Gastroesophageal sphincter (tissue), 4 donors: ENCODE results near the gene E2F2. TPM values are rescaled to one million over a fixed set of nuclear protein-coding genes. Genes with fewer than 3 reads are reported as not detected.

Experiments used
- ATAC-seq: fragments of 150-250 bp; one replicate; pipeline ENCODE4 v1.9.1; 2016; ENCODE audit warnings: mild to moderate bottlenecking, moderate library complexity
- H3K27ac ChIP-seq, 4 donors: fragments of 200-600 bp; sonication (generic) in 3 of 4; 1 replicate in 3 of 4; 2 replicates in 1 of 4; pipeline ENCODE4 v1.5.1; 2016 to 2019
- H3K27me3 ChIP-seq: fragments of 200-600 bp; sonication (generic); one replicate; pipeline ENCODE4 v1.5.1; 2019
- H3K36me3 ChIP-seq, 2 donors: fragments of 200-600 bp; sonication (generic); one replicate each; pipeline ENCODE4 v1.5.1; 2019; ENCODE audit warnings: control low read depth in 1 of 2
- H3K4me1 ChIP-seq, 3 donors: fragments of 200-600 bp; sonication (generic); 1 replicate in 2 of 3; 2 replicates in 1 of 3; pipeline ENCODE4 v1.5.1; 2016 to 2019; ENCODE audit warnings: control low read depth in 2 of 3
- H3K4me3 ChIP-seq, 2 donors: fragments of 200-600 bp; sonication (generic); one replicate each; pipeline ENCODE4 v1.5.1; 2019; ENCODE audit warnings: mild to moderate bottlenecking in 1 of 2, moderate library complexity in 1 of 2
- H3K9me3 ChIP-seq, 3 donors: fragments of 200-600 bp; sonication (generic); one replicate each; pipeline ENCODE4 v1.5.1; 2017 to 2019; ENCODE audit warnings: control low read depth in 2 of 3
- EP300 ChIP-seq: sonication (generic); formaldehyde crosslinking; IDR thresholded peaks from one replicate; pipeline ENCODE4 v1.6.1; 2017; ENCODE audit warnings: antibody characterized with exemption, mild to moderate bottlenecking
- POLR2A ChIP-seq, 2 donors: fragments of 450-650 bp; IDR thresholded peaks; one replicate each; pipeline ENCODE4 v1.6.1; 2017; ENCODE audit warnings: antibody characterized with exemption in 2 of 2, mild to moderate bottlenecking in 2 of 2, moderate library complexity in 1 of 2
- POLR2AphosphoS5 ChIP-seq: sonication (generic); formaldehyde crosslinking; IDR thresholded peaks from one replicate; pipeline ENCODE4 v1.6.1; 2017; ENCODE audit warnings: antibody characterized with exemption
- WGBS, 2 donors: methylation state at CpG; one replicate each; pipeline ENCODE4 v1.1.5; 2018; ENCODE audit warnings: low coverage in 1 of 2; 5-methylcytosine and 5-hydroxymethylcytosine counted together
- total RNA-seq, 4 donors: library from RNA; depleted of rRNA; stranded (reverse); fragments of >200 nt; gene quantifications; one replicate each; pipeline ENCODE4 v1.1.0, GENCODE V29; 2016
- TF ChIP-seq, protein P1 (sequence below), 4 experiments: fragments of 200-600 bp in 2 of 4; fragments of 450-650 bp in 2 of 4; sonication (generic) in 1 of 4; IDR thresholded peaks; one replicate each; pipeline ENCODE4 v1.5.1; 2017 to 2019; ENCODE audit warnings: antibody characterized with exemption in 4 of 4, mild to moderate bottlenecking in 2 of 4, moderate library complexity in 2 of 4

The E2F2 gene
- total RNA-seq, 4 donors from 2014 or later: 0.08 to 0.17 TPM; not detected in 2

- Histone ChIP-seq H3K36me3 (no peaks in the 10 kb centered on the region), H3K27me3 (no peaks in the 10 kb centered on the region), H3K4me3 (no peak overlapping the region), H3K4me1 (peaks cover 0 to 85% (median 19%) of the 10 kb centered on the region in 3 donors), H3K9me3 (no peaks in the 10 kb centered on the region), H3K27ac (peak overlapping the region in 2 of 4 donors; percentile 1 to 35)
- TF ChIP-seq EP300: no peak
- TF ChIP-seq, protein P1, sequence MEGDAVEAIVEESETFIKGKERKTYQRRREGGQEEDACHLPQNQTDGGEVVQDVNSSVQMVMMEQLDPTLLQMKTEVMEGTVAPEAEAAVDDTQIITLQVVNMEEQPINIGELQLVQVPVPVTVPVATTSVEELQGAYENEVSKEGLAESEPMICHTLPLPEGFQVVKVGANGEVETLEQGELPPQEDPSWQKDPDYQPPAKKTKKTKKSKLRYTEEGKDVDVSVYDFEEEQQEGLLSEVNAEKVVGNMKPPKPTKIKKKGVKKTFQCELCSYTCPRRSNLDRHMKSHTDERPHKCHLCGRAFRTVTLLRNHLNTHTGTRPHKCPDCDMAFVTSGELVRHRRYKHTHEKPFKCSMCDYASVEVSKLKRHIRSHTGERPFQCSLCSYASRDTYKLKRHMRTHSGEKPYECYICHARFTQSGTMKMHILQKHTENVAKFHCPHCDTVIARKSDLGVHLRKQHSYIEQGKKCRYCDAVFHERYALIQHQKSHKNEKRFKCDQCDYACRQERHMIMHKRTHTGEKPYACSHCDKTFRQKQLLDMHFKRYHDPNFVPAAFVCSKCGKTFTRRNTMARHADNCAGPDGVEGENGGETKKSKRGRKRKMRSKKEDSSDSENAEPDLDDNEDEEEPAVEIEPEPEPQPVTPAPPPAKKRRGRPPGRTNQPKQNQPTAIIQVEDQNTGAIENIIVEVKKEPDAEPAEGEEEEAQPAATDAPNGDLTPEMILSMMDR (IDR thresholded peaks at IDR 0.05): no peak
- TF ChIP-seq POLR2AphosphoS5: no peak
- no peak for TF ChIP-seq POLR2A (IDR thresholded peaks at IDR 0.05)
- WGBS, 2 donors: 86 to 94% methylated on average over 2 to 3 of the region's 3 CpGs
- ATAC-seq: no peak
These were observed 55.4 kb downstream of the E2F2 start for GRCh38 chr1:23475641-23476040.

DNA sequence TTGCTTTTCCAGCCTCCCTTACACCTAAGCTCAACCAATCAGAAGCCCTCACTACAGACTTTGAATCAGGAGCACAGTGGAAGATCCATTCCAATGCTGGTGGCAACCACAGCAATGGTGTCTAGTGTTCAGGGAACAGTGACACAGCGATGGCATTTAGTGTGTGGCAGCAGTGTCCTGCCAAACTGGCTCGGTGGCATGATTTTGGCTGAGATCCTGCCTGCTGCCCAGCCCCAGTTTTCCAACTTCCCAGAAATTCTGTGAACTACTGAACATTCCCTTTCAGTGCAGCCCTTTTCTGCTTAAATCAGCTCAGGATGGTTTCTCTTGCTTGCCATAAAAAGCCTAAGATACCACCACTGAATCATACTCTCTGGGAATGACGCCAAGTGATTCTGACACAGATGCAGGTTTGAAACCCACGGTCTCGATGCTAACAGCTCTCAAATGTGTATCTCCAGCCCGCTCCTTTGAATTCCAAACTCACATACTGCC lies 55.9 kb downstream of the E2F2 start:
- TF ChIP-seq EP300 (no peak), POLR2A (IDR thresholded peaks at IDR 0.05) (no peak), POLR2AphosphoS5 (no peak)
- TF ChIP-seq, protein P1 (IDR thresholded peaks at IDR 0.05): no peak
- H3K4me3 ChIP-seq: no peak overlapping the region
- no peaks in the 10 kb centered on the region for H3K9me3 ChIP-seq
- no peaks in the 10 kb centered on the region for H3K36me3 ChIP-seq
- peak overlapping the region in 3 of 4 donors; percentile 1 to 35 (median 35) for H3K27ac ChIP-seq
- no peak for ATAC-seq
- H3K4me1 ChIP-seq: peaks cover 0 to 85% (median 24%) of the 10 kb centered on the region in 3 donors
- WGBS, 2 donors: 49 to 57% methylated on average over 3 to 5 of the region's 6 CpGs
- H3K27me3 ChIP-seq: no peaks in the 10 kb centered on the region

DNA sequence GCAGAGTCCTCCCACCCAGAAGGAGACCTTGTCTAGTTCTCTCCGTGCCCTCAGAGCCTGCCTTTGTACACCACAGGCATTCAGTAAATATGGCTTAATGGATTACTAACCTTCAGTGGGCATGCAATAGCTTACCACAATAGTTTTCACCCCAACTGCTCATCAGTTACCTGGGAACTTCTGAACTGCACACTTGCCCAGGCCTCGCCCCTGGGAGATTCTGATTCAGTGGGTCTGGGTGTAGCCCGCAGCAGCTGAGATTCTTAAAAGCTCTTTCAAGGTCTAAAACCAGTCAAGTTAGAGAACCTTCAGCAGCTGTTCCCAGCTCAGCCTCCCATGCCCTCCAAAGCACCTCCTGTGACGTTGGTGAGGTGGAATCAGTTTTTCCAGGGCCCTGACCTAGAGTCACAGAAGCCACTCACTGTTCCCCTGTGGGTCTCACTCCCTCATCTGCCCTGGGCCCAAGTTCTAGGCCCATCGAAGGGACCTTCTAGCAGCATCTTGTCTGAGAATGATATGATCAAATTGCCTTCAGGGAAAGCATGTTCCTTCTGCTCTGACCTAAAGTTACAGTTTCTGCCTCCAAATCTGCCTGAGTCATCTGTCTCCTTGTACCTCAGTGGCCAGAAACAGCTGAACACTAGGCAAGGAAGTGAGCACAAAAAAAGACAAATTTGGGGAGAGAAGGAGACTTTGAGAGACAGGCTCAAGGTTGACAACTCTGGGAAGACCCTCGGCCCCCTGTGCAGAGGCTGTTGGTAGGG lies 57.8 kb downstream of the E2F2 start:
- Histone ChIP-seq H3K4me3 (no peak overlapping the region), H3K36me3 (no peaks in the 10 kb centered on the region), H3K27ac (peak overlapping the region in 3 of 4 donors; percentile 32 to 54 (median 51)), H3K4me1 (peaks cover 0 to 82% (median 26%) of the 10 kb centered on the region in 3 donors), H3K9me3 (no peaks in the 10 kb centered on the region), H3K27me3 (no peaks in the 10 kb centered on the region)
- ATAC-seq: no peak
- 62 to 80% methylated on average over 4 to 5 of the region's 6 CpGs for WGBS, 2 donors
- TF ChIP-seq, protein P1 (IDR thresholded peaks at IDR 0.05): no peak
- TF ChIP-seq POLR2AphosphoS5: no peak
- TF ChIP-seq EP300: no peak
- no peak for TF ChIP-seq POLR2A (IDR thresholded peaks at IDR 0.05)

DNA sequence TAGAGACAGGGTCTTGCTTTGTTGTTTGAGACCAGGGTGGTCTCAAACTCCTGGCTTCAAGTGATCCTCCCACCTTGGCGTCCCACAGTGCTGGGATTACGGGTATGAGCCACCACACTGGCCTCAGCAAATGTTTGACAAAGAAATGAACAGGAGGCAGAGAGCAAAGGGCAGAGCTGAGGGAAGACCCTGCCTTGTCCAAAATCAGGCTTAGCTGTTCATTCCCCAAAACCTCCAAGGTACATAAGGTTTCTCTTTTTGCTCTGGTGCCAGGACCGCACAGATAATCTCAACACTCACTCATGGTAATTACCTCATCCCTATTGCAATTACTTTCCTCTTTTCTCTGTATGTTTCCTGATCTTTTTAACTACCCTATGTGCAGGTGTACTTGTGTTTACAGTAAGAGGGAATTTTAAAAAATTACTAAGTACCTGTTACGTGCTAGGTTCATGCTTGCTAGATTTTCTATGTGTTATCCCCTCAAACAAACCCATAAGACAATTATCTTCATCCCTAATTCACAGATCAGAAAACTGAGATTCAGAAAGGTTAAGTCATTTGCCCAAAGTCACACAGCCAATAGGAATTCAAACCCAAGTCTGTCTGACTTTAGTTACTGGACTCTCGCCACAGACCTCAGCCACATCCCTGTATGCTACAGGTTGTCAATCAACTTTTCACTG lies 58.5 kb downstream of the E2F2 start:
- TF ChIP-seq EP300 (no peak), POLR2AphosphoS5 (no peak), POLR2A (IDR thresholded peaks at IDR 0.05) (no peak)
- TF ChIP-seq, protein P1 (IDR thresholded peaks at IDR 0.05): no peak
- 66 to 94% methylated on average over 3 to 4 of the region's 5 CpGs for WGBS, 2 donors
- no peak for ATAC-seq
- Histone ChIP-seq H3K4me1 (peaks cover 0 to 79% (median 26%) of the 10 kb centered on the region in 3 donors), H3K27ac (peak overlapping the region in 3 of 4 donors; percentile 54 to 74 (median 66)), H3K27me3 (no peaks in the 10 kb centered on the region), H3K36me3 (no peaks in the 10 kb centered on the region), H3K4me3 (no peak overlapping the region), H3K9me3 (no peaks in the 10 kb centered on the region)
